VCaP (cell line): ENCODE results near the gene SMIM44.
"Not testable (repeated sequence)": the region's sequence is repeated elsewhere in the genome, so short reads cannot be mapped to it uniquely, and the experiment has no call there.

Experiments
- H3K27ac ChIP-seq: fragments of 450-650 bp; 2 replicates; pipeline ENCODE4 v1.5.1; 2017
- TF ChIP-seq, protein P1 (sequence below): fragments of 450-650 bp; conservative IDR thresholded peaks from 2 replicates; pipeline ENCODE4 v1.5.1; 2017; ENCODE audit warnings: mild to moderate bottlenecking, moderate library complexity

SMIM44 gene

GRCh38 chr19:3483226-3483628, at the start of gene SMIM44:
TSS of gene SMIM44 (minus strand) at chr19:3483441. CDS start at chr19:3483403, 38 bp downstream.
- TF ChIP-seq, protein P1, sequence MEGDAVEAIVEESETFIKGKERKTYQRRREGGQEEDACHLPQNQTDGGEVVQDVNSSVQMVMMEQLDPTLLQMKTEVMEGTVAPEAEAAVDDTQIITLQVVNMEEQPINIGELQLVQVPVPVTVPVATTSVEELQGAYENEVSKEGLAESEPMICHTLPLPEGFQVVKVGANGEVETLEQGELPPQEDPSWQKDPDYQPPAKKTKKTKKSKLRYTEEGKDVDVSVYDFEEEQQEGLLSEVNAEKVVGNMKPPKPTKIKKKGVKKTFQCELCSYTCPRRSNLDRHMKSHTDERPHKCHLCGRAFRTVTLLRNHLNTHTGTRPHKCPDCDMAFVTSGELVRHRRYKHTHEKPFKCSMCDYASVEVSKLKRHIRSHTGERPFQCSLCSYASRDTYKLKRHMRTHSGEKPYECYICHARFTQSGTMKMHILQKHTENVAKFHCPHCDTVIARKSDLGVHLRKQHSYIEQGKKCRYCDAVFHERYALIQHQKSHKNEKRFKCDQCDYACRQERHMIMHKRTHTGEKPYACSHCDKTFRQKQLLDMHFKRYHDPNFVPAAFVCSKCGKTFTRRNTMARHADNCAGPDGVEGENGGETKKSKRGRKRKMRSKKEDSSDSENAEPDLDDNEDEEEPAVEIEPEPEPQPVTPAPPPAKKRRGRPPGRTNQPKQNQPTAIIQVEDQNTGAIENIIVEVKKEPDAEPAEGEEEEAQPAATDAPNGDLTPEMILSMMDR, result no peak
- peak within 1 kb of the TSS; percentile 47 for H3K27ac ChIP-seq

DNA sequence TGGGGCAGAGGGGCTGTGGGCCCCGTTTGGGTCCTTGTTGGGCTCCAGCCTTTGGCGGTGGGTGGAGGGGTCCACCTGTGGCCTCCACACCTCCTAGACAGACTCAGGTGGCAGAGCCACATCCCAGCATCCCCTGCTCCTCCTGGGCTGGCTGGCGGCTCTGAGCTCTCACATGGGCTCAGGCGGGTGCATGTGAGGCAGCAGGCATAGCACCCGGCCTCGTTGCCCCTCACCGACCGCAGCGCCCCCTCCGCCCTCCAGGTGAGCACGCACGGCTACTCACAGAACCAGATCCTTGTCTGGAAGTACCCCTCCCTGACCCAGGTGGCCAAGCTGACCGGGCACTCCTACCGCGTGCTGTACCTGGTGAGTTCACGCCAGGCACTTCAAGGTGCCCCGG, 49.8 kb upstream of the SMIM44 start:
- no peak overlapping the region for H3K27ac ChIP-seq
- TF ChIP-seq, protein P1, result no peak

DNA sequence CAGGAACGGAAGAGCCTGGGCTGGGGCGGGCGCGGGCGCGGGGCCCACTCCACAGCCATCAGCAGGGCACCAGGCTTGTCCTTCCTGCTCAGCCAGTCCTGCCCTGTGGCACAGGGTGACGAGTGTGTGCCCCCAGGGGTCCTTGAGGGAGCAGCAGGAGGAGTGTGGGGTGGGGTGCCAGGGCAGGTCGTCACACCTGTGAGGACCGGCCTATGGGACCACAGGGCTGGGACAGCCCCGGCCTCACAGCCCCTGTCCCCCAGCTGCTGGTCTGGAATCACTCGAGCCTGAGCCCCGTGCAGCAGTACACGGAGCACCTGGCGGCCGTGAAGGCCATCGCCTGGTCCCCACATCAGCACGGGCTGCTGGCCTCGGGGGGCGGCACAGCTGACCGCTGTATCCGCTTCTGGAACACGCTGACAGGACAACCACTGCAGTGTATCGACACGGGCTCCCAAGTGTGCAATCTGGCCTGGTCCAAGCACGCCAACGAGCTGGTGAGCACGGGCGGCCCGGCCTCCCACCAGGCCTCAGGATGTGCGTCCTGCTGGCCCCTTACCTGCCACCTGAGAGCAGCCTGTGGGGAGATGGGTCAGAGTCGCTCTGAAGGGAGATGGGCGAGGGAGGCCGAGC, 49.0 kb upstream of the SMIM44 start:
- no peak overlapping the region for H3K27ac ChIP-seq
- TF ChIP-seq, protein P1, result no peak

GRCh38 chr19:3531716-3532115, 48.5 kb upstream of the SMIM44 start:
- no peak overlapping the region for H3K27ac ChIP-seq
- TF ChIP-seq, protein P1, result no peak

DNA sequence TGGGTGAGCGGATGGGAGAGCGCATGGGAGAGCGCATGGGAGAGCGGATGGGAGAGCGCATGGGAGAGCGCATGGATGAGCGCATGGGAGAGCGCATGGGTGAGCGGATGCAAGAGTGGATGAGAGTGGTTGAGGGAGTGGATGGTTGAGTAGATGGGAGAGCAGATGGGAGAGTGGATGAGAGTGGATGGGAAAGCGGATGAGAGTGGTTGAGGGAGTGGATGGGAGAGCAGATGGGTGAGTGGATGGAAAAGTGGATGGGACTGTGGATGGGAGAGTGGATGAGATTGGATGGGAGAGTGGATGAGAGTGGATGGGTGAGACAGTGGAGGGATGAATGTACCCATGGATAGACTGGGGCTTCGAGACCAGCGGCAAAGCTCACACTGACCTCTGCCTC, 47.1 kb upstream of the SMIM44 start:
- H3K27ac ChIP-seq, result no peak overlapping the region
- TF ChIP-seq, protein P1, result no peak

GRCh38 chr19:3529299-3529698, 46.1 kb upstream of the SMIM44 start:
- H3K27ac ChIP-seq, result not testable (repeated sequence)

GRCh38 chr19:3528539-3529211, 45.4 kb upstream of the SMIM44 start:
- H3K27ac ChIP-seq, result no peak overlapping the region
- TF ChIP-seq, protein P1, result no peak

GRCh38 chr19:3528080-3528479, 44.8 kb upstream of the SMIM44 start:
- no peak overlapping the region for H3K27ac ChIP-seq
- TF ChIP-seq, protein P1, result no peak
